OCI-LY1 (cell line): ENCODE results near the gene CCND3.

Experiments
- H2AFZ ChIP-seq: fragments of 200-600 bp; sonication (generic), shearing (Covaris generic); 2 replicates; pipeline ENCODE4 v1.6.0; 2014; ENCODE audit warnings: antibody characterized with exemption, mild to moderate bottlenecking, low read length
- H3F3A ChIP-seq: fragments of 200-600 bp; sonication (generic), shearing (Covaris generic); 2 replicates; pipeline ENCODE4 v1.6.0; 2014; ENCODE audit warnings: mild to moderate bottlenecking, antibody characterized with exemption, low read length, moderate library complexity; ENCODE audit not compliant: insufficient read depth
- H3K27ac ChIP-seq: fragments of 200-600 bp; sonication (generic); 2 replicates; pipeline ENCODE4 v1.5.1; 2014; ENCODE audit warnings: low read length, mixed run types, mild to moderate bottlenecking, low read depth; ENCODE audit not compliant: poor library complexity, severe bottlenecking
- H3K27me3 ChIP-seq: fragments of 200-600 bp; sonication (generic); 2 replicates; pipeline ENCODE4 v1.6.0; 2014; ENCODE audit warnings: antibody characterized with exemption, mild to moderate bottlenecking, low read length, moderate library complexity; ENCODE audit not compliant: insufficient read depth
- H3K36me3 ChIP-seq: fragments of 200-600 bp; sonication (generic); 2 replicates; pipeline ENCODE4 v1.6.1; 2014; ENCODE audit warnings: mild to moderate bottlenecking, antibody characterized with exemption, low read length, moderate library complexity, mixed read lengths; ENCODE audit not compliant: insufficient read depth
- H3K4me1 ChIP-seq: fragments of 200-600 bp; sonication (generic); 2 replicates; pipeline ENCODE4 v1.5.1; 2014; ENCODE audit warnings: mild to moderate bottlenecking, low read length, moderate library complexity; ENCODE audit not compliant: insufficient read depth, severe bottlenecking
- H3K4me2 ChIP-seq: fragments of 200-600 bp; sonication (generic), shearing (Covaris generic); 2 replicates; pipeline ENCODE4 v1.6.1; 2014; ENCODE audit warnings: low read length
- H3K4me3 ChIP-seq: fragments of 200-600 bp; sonication (generic); 2 replicates; pipeline ENCODE4 v1.5.1; 2014; ENCODE audit warnings: low read length, low read depth, mild to moderate bottlenecking, mixed read lengths; ENCODE audit not compliant: poor library complexity, severe bottlenecking
- H3K79me2 ChIP-seq: fragments of 200-600 bp; shearing (Covaris generic); 2 replicates; pipeline ENCODE4 v1.6.1; 2016; ENCODE audit warnings: mixed run types, low read length, mixed read lengths; ENCODE audit not compliant: insufficient read depth
- H3K9ac ChIP-seq: fragments of 200-600 bp; sonication (generic), shearing (Covaris generic); 2 replicates; pipeline ENCODE4 v1.6.1; 2014; ENCODE audit warnings: mild to moderate bottlenecking, low read length, mixed read lengths
- H3K9me2 ChIP-seq: fragments of 200-600 bp; sonication (generic), shearing (Covaris generic); 2 replicates; pipeline ENCODE4 v1.6.1; 2014; ENCODE audit warnings: low read depth, mild to moderate bottlenecking, low read length, mixed read lengths
- H3K9me3 ChIP-seq: fragments of 200-600 bp; shearing (Covaris generic); 2 replicates; pipeline ENCODE4 v1.6.1; 2014; ENCODE audit warnings: low read length, mixed read lengths
- H4K20me1 ChIP-seq: fragments of 200-600 bp; sonication (generic), shearing (Covaris generic); 2 replicates; pipeline ENCODE4 v1.6.0; 2016; ENCODE audit warnings: mild to moderate bottlenecking, low read length; ENCODE audit not compliant: insufficient read depth
- EZH2 ChIP-seq: fragments of 200-600 bp; sonication (generic), shearing (Covaris generic); IDR thresholded peaks from 2 replicates; pipeline ENCODE4 v1.8.0; 2017; ENCODE audit warnings: borderline replicate concordance, mixed run types, mild to moderate bottlenecking, antibody characterized with exemption, low read length, moderate library complexity, mixed read lengths
- TF ChIP-seq, protein P1 (sequence below): fragments of 200-600 bp; sonication (generic), shearing (Covaris generic); IDR thresholded peaks from 2 replicates; pipeline ENCODE4 v1.5.1; 2017; ENCODE audit warnings: mild to moderate bottlenecking, antibody characterized with exemption, low read length, moderate library complexity, mixed read lengths

The CCND3 gene

DNA sequence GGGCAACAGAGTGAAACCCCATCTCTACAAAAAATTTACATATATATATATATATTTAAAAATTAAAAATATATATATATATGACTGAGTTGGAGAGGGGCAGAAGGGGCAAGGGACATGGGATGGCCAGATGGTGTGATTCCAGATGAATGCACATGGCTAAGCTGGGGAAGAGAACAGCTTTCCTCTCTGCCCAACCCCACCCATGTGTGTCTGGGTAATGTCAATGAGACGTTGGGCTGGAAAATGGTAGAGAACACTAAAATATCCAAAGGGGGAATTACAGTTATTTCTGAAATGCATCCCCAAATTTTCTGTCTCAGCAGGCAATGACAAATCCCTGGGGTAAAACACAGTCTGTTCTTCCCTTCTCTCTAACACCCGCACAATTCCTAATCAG is 31.2 kb upstream of the CCND3 start:
- Histone ChIP-seq H3K36me3 (no peaks in the 10 kb centered on the region), H3K79me2 (no peaks in the 10 kb centered on the region), H3K4me3 (no peak overlapping the region), H3K9me3 (no peaks in the 10 kb centered on the region), H3K27me3 (no peaks in the 10 kb centered on the region), H3K27ac (no peak overlapping the region), H3K9ac (no peak overlapping the region), H3K4me2 (no peak overlapping the region), H4K20me1 (no peaks in the 10 kb centered on the region), H3K9me2 (no peaks in the 10 kb centered on the region), H3K4me1 (no peaks in the 10 kb centered on the region), H3F3A (no peaks in the 10 kb centered on the region), H2AFZ (no peak overlapping the region)
- no peak for TF ChIP-seq EZH2
- TF ChIP-seq, protein P1, sequence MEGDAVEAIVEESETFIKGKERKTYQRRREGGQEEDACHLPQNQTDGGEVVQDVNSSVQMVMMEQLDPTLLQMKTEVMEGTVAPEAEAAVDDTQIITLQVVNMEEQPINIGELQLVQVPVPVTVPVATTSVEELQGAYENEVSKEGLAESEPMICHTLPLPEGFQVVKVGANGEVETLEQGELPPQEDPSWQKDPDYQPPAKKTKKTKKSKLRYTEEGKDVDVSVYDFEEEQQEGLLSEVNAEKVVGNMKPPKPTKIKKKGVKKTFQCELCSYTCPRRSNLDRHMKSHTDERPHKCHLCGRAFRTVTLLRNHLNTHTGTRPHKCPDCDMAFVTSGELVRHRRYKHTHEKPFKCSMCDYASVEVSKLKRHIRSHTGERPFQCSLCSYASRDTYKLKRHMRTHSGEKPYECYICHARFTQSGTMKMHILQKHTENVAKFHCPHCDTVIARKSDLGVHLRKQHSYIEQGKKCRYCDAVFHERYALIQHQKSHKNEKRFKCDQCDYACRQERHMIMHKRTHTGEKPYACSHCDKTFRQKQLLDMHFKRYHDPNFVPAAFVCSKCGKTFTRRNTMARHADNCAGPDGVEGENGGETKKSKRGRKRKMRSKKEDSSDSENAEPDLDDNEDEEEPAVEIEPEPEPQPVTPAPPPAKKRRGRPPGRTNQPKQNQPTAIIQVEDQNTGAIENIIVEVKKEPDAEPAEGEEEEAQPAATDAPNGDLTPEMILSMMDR, result no peak

DNA sequence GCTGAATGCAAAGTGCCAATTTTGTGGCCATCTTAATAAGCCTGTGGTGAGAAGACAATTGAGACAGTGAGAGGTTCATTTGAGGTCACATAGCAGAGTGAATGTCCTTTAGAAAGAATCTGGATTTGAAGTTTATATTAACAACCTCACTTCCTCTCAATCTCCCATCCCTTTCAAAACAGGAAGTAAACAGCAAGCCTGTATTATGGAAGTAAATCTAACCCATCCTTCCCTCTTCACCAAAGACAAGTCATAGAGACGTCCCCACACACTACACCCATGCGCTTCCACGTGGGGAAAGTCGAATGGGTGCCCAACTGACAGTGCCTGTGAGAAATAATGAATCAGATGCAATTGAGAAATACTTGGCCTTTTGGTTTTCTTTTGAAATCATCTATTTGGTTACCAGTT is 28.8 kb upstream of the CCND3 start:
- Histone ChIP-seq H4K20me1 (no peaks in the 10 kb centered on the region), H2AFZ (no peak overlapping the region), H3K4me2 (no peak overlapping the region), H3K4me3 (no peak overlapping the region), H3K27ac (no peak overlapping the region), H3F3A (no peaks in the 10 kb centered on the region), H3K9me2 (no peaks in the 10 kb centered on the region), H3K9me3 (no peaks in the 10 kb centered on the region), H3K27me3 (no peaks in the 10 kb centered on the region), H3K9ac (no peak overlapping the region), H3K36me3 (no peaks in the 10 kb centered on the region), H3K4me1 (no peaks in the 10 kb centered on the region), H3K79me2 (no peaks in the 10 kb centered on the region)
- TF ChIP-seq EZH2, result no peak
- TF ChIP-seq, protein P1, result no peak

DNA sequence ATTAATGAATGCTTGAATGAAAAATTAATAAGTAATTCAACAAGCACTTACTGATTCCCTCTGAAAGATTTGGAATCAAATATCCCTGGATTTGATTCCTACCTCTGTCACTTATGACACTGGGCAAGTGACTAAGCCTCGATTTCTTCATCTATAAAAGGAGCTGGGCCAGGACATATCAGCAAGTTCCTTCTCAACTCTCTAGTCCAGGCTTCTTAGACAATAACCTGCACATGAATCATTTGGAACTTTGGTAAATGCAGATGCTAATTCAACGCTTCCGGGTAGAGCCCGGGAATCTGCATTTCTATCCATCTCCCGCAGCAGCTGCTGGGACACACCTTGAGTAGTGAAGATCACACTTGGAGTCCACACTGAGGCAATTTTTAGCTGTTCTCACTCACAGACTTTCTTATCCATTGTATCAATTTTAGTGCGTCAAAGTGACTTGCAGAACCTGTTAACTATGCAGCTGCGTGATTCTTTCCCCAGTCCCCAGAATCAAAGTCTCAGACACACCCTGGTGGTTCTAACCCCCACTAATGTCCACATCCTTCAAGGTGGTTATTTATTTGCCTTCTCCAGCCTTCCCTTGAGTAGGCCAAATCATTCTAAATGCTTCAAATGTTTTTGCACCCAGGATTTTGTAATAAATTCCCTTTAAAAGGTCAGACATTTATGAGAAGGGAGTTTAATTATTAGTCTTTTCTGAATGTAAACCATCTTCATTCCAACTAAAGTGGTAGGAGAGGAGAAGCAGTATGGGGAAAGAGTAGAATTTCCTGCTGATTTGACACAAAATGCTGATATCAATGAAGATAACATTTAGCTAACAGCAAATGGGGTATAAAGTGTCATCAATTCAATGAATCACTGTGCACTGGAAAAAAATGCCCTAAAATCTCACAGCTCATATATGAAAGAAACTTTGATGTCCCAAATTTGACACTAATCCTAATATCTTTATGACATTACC is 26.0 kb upstream of the CCND3 start:
- H3K27ac ChIP-seq, result no peak overlapping the region
- H3K79me2 ChIP-seq, result no peaks in the 10 kb centered on the region
- no peaks in the 10 kb centered on the region for H3K4me1 ChIP-seq
- H3K36me3 ChIP-seq, result no peaks in the 10 kb centered on the region
- TF ChIP-seq, protein P1, result no peak
- no peak for TF ChIP-seq EZH2
- H3K27me3 ChIP-seq, result no peaks in the 10 kb centered on the region
- no peak overlapping the region for H2AFZ ChIP-seq
- H3K9ac ChIP-seq, result no peak overlapping the region
- no peaks in the 10 kb centered on the region for H4K20me1 ChIP-seq
- no peaks in the 10 kb centered on the region for H3K9me3 ChIP-seq
- H3F3A ChIP-seq, result no peaks in the 10 kb centered on the region
- no peaks in the 10 kb centered on the region for H3K9me2 ChIP-seq
- no peak overlapping the region for H3K4me3 ChIP-seq
- no peak overlapping the region for H3K4me2 ChIP-seq
